ENCODE measurements around the gene CBFB.
"Not testable (repeated sequence)": the region's sequence is repeated elsewhere in the genome, so short reads cannot be mapped to it uniquely, and the experiment has no call there.

CBFB gene

DNA sequence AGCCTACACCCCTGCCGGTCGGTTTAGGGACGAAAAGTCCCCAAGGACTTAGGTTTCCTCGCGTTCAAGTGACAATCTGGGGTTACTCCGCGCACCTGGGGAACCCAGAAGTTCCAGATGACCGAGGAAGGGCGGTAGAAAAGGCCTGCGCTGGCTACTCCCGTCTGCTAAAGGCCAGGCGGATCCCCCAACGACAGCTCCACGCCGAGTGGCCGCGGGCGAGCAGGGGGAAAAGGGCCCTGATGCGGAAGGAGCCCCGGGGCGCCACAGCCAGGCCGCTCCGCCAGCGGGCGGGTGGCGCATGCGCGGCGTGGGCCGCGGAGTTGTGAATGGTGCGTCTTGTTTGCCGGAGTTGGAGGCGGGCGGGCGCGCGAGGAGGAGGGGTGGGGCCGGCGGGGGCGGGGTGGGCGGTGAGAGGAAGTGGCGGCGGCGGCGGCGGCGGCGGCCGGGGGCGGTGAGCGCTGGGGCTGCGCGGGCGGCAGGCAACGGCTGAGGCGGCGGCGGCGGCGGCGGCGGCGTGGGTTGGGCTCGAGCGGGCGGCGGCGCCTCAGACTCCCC lies at the start of gene CBFB:
CBFB (plus strand) TSS at position 454 of the 558 bp plus-strand sequence. CDS start 259 bp downstream, outside the sequence.
- peak; percentile 86 for DNase-seq

DNA sequence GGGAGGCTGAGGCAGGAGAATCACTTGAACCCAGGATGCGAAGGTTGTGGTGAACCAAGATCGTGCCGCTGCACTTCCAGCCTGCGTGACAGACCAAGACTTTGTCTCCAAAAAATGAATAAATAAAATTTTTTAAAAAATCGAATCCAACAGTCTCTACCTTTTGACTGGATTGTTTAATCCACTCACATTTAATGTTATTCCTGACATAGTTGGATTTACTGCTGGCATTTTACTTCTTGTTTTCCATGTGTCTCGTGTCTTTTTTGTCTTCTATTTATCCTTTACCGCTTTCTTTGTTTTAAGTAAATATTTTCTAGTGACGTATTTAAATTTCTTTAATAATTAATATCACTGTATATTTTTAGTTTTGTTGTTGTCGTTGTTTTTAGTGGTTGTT lies 45.9 kb upstream of the CBFB start:
- no peak for DNase-seq

DNA sequence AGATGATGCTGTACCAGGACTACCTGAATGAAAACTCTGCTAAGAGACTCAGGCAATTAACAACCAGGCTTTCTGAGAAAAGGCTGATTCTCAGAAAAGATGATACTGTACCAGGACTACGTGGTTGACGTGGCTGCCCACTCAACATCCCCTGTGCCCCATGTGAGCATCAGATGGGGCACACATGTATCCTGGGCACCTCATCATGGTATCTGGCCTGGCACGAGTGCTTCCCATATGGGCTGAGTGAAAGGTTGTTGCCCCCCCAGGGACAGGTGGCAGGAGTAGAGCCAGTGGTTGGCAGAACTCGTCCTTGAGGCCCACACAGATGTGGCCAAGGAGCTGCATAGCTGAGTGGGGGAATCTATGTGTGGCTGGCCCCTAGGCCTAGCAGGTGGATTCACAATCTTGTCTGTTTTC lies 44.0 kb upstream of the CBFB start:
- DNase-seq, result no peak

DNA sequence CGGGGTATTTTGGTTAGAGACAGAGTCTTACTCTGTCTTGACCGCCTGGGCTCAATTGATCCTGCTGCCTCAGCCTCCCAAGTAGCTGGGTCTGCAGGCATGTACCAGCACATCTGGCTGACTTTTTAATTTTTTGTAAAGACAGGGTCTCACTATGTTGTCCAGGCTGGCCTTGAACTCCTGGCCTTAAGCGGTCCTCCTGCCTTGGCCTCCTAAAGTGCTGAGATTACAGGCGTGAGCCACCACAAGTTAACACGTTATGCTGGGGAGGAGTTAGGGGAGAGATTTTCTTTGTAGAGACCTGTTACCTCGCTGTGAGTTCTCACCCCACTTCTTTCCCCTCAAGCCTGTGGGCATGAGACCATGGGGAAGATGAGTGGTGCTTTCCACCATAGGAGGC lies 42.4 kb upstream of the CBFB start:
- no peak for DNase-seq

DNA sequence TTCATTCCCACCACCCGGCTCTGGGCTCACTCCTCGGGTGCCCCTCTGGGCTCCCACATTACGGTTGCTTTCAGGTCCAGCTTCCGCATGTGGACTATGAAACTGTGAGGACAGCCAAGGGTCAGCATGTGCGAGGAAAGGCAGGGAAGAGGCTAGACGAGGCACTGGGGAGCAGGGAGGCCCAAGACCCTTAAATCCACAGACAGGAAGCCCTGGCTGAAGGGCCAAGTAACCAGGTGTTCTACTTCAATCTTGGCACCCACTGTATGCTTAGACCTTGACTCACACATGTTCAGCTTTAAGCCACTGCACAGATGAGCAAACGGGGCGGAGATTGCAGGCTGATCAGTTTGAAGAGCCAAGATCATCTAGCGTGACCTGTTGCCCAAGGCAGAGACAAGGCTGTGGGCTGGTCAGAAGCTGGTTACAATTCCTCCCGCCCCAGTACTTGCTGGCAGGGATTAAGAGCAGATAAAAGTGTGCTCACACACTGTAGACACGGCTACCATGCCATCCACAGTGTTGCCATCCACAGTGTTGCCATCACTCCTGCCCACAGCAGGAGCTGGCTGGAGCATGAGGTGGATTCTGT lies 40.7 kb upstream of the CBFB start, which contains the start of gene CES4A:
CES4A (plus strand) TSS at position 393 of the 592 bp plus-strand sequence; CDS start at position 577, 184 bp downstream.
- DNase-seq, result no peak

DNA sequence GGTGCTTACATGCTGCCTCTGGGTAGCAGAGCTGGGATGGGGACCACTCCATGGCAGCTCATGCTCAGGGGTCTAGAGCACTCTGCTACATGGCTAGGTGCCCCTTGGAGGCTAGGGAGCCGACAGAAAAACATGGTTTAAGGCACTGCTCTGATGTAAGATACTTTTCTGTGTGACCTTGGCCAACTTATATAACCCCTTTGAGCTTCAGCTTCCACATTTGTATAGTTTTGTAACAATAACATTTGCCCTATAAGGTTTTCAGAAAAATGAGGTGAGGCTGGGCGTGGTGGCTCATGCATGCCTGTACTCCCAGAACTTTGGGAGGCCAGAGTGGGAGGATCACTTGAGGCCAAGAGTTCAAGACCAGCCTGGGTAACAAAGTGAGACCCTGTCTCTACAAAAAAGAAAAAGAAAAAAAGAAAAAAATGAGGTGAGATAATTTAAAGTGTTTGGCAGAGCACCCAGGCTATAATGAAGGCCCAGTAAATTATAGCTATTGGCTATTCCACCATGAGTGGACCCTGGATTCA lies 37.3 kb upstream of the CBFB start:
- no peak for DNase-seq

DNA sequence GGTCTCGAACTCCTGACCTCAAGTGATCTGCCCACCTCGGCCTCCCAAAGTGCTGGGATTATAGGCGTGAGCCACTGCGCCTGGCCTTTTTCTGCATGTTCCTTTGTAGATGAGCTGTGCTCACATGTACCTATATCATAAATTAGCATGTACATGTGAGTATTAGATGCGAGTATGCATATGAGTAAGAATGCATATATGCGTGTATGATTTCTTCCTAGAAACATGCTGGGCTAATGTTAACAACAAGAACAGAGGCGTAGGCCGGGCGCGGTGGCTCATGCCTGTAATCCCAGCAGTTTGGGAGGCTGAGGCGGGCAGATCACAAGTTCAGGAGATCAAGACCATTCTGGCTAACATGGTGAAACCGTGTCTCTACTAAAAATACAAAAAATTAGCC lies 35.4 kb upstream of the CBFB start:
- not testable (repeated sequence) for DNase-seq

DNA sequence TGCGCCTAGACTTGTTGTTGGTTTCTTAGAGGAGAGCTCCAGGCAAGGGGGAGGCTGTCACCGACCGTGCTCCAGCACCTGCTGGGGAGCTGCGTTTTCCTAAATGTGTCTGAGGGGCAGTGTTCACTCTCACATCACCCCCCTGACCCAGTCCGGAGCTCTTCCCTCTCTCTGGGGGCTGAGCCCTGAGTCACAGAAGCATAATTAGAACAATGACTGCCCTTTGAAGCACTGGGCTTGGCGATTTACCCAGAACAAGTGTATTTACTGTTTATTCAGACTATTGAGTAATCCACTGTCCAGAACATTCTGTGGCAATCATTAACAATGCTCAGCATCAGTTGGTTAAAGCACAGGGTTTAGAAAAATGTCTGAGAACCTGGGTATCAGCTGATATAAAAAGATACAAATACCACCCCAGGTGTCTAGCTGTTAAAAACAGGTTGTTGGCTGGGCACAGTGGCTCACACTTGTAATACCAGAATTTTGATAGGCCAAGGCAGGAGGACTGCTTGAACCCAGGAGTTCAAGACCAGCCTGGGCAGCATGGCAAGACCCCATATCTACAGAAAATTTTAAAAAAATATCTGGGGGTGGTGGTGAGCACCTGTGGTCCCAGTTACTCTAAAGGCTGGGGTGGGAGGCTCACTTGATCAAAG lies 32.5 kb upstream of the CBFB start:
- no peak for DNase-seq

DNA sequence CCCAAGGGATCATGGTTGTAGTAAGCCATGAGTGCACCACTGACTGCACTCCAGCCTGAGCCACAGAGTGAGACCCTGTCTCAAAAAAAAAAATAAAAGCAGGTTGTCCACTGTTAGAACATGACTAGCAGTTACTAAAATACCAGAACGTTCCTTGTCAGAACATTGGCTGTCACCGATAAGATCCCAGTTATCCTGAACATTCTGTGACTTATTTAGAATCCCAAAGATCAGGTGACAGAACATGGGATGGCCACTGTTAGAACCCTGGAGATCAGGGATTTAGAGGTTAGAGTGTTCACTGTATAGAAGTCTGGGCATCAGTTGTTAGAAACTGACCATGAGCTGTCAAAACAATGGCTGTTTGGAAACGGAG lies 32.0 kb upstream of the CBFB start:
- DNase-seq, result no peak

DNA sequence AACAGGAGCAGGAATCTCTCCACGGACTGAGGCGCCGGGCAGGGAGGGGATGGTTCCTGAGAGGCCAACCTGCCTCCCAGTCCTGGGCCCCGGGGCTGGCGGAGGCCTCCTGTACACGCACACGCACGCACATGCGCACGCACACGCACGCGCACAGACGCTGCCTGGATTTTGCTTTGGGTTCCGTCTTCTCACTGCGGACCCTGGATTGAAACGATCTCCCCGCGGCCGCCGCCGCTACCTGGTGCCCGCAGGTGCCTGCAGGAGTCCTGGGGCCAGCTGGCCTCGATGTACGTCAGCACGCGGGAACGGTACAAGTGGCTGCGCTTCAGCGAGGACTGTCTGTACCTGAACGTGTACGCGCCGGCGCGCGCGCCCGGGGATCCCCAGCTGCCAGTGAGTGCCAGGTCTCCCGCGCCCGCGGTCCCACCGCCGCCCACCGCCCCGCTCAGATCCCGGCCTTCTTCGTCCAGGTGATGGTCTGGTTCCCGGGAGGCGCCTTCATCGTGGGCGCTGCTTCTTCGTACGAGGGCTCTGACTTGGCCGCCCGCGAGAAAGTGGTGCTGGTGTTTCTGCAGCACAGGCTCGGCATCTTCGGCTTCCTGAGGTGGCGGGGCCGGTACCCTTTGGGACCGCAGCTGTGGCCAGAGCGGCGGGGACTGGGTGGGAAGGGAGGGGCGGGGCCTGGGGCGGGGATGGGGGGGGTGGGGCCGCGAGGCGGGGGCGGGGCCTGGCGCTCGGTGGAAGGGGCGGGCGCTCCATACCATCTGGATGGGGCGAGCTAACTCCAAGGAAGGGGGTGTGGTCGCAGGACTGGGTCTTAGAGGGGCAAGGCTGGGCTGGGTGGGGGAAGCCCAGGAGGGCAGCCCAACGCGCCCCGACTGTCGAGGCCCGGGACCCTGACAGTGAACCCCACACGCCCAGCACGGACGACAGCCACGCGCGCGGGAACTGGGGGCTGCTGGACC lies 28.3 kb upstream of the CBFB start:
- peak; percentile 24 for DNase-seq

DNA sequence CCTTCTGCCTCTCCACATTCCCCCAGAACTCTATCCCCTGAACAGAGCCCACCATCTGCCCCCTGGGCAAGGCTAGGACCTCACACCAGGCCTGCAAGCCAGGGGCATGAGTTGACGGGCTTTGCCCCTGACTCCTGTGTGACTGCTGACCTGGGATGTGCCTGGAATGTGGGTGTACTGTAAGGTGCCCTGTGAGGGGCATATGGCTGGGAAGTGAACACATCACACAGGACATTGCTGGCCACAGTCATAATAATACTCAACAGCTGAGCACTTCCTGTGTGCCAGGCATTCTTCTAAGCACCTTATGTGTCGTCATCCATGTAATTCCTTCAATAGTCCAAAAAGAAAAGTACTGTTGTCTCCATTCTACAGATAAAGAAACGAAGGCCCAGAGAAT lies 27.2 kb upstream of the CBFB start:
- DNase-seq, result no peak

DNA sequence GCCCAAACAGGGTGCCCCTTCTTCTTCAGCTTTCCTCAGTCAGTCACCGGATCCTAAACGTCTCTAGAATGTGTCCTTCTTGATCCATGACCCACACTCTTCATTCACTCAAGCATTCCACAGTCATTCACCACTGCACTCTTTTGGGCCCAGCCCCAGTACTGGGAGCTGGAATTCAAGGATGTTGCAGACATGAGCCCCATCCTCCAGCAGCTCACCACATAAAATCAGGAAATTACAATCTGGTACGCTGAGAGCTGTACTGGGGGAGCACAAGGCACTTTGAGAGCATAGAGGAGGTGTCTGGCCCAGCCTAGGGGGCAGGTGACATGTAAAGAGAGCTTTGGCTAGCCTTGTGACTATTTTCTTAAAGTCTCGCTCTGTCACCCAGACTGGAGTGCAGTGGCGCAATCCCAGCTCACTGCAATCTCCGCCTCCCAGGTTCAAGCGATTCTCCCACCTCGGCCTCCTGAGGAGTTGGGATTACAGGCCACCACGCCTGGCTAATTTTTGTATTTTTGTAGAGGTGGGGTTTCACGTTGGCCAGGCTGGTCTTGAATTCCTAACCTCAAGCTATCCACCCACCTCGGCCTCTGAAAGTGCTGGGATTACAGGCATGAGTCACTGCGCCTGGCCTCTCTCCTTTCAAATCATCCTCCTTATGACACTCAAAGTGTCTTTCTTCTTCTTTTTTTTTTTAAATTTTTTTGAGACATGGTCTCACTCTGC lies 21.9 kb upstream of the CBFB start:
- DNase-seq, result no peak

DNA sequence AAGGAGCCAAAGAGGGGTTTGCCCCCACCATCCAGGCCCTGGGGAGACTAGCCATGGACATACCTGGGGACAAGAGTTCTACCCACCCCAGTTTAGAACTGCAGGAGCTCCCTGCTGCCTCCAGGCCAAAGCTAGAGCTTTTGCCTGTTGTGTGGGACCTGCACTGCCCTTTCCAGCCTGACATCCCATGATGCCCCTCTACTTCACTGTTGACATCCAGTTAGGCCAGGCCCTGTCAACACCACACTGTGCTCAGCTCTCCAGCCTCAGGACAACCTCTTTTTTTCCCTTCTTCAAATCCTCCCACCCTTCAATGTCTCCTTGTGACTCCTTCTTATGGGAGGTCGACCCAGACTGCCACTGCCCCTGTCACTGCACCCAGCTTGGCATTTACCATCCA lies 19.8 kb upstream of the CBFB start:
- DNase-seq, result no peak

DNA sequence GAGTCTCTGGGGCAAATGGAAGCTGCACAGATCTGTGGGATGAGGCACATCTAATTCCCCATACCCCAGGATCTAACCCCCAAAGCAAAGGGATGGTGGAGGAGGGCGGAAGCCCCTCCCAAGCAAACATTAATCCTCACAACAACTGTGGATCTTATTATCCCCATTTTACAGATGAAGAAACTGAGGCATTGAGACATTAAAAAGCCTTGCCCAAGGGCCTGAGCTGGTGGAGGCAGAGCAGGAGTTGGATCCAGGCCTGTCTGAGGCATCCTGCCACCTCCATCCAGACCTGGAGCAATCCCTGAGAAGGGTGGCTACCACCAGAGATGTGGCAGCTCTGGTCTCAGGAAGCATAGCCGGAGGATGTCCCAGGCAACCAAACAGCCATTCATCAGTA lies 17.7 kb upstream of the CBFB start:
- no peak for DNase-seq

DNA sequence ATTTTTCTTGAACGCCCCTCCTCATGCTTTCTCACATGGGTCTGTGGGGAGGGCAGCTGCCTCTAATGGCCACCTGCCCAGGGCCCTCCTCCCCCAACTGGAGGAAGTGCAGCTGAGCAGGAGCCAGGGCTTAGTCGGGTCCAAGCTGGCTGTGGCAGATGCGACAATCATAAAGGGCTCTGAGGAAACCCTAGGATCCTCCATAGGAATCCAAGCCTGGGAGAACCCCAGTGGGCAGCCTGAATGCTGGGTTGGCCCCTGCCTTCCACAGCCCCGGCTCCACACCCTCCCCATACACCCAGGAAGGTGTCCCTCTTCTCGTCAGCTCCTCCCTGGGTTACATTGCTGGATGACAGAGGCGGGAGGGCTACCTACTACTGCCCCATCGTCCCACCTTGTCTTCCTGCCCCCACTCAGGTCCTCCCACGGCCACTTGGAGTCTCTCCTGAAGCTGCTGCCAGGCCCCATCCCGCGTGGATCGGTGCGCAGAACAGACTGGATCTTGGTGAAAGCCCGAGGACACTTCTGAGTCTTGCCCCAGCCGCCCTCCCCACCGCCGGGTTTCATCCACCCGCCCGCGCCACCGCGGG lies 15.6 kb upstream of the CBFB start:
- no peak for DNase-seq

DNA sequence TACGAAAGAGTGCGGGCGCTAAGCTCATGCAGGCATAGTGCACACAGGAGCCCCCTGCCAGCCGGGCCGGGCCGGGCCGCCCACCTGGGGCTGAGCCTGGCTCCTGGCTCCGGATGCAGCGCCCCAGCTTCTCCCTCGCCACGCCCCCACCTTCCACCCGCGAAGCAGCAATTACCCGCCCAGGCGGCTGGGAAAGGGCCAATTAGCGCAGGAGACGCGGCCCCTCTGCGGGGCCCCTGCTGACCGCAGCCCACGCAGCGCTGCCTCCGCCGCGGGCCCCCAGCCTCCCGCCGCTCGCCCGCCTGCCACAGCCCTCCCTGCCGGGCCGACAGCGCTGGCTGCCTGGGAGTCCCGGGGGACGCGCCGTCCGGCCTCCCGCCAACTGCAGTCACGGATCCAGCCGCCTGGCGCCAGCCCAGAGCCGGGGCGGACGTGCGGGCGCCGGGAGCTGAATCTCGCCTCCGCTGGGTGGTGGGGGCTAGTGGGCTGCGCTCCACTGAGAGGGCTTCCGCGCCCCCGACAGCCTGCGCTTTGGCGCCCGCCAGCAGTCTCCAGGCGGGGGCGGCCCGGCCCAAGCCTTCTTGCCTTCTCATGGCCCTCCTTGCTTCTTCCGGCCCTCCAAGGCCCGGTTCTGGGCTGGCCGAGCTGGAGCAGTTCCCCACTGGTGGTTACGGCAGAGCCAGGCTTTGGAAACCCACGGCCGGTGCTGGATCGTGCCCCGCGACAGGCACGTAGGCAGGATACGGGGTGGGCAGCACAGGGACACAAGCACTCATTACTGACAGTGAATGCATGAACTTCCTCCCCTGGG lies 14.9 kb upstream of the CBFB start:
- no peak for DNase-seq

DNA sequence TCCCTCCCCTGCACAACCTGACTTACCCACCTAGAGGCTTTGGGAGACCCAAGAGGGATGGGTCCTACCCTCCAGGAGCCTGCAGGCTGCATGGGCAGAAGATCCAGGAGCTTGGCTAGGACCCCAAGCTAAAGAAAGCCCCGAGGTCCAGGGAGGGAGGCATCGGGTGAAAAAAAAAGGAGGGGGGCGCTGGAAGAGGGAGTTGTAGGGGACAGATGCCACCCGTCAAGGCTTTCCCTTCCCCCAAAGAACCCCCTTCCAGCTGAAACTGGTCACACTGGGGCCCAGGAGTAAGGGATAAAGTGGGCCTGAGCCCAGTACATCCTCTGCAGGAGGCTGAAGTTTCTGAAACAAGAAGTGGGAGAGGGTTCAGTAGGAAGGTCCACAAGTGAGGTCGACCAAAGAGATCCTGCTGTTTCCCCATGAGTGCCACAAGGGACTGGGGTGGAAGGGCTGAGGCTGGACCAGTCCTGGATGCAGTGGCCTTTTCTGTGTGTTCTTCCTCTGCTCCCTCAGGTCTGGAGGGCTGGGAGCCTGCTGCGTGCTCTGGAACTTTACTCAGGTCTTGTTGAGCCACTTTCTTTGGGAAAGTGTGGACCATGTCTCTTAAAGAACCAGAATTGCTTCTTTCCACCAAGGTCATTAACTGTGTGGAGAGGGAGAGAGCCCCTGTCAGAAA lies 14.2 kb upstream of the CBFB start:
- DNase-seq, result no peak

DNA sequence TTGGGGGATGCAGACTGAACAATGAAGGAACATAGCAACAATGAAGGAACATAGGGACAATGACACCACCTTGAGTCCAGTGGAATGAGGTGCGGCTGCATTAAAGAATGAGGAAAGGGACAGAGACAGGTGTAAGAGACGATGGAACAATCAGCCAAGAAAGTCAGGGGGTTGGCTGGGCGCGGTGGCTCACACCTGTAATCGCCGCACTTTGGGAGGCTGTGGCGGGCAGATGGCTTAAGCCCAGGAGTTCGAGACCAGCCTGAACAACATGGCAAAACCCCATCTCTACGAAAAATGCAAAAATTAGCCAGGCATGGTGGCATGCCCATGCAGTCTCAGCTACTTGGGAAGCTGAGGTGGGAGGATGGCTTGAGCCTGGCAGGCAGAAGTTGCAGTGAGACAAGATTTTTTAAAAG lies 13.6 kb upstream of the CBFB start:
- DNase-seq, result no peak

DNA sequence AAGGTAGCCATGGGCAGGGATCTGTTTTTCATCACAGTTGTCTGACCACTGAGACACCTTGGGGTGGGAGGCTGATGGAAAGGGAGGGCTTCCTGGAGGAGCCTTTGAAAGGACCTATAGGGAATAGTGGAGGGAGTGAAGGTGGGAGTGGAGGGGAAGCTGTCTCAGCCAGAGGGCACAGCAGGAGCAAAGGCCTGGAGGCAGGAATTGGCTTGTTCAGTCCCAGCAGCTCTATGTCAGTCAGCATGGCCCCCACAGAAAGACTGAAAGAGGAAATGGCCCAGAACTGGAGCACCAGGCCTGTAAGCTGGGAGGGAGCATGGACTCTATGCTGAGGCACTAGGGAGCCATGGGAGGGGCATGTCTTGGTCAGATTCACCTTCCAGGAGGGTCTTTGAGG lies 12.8 kb upstream of the CBFB start:
- no peak for DNase-seq

DNA sequence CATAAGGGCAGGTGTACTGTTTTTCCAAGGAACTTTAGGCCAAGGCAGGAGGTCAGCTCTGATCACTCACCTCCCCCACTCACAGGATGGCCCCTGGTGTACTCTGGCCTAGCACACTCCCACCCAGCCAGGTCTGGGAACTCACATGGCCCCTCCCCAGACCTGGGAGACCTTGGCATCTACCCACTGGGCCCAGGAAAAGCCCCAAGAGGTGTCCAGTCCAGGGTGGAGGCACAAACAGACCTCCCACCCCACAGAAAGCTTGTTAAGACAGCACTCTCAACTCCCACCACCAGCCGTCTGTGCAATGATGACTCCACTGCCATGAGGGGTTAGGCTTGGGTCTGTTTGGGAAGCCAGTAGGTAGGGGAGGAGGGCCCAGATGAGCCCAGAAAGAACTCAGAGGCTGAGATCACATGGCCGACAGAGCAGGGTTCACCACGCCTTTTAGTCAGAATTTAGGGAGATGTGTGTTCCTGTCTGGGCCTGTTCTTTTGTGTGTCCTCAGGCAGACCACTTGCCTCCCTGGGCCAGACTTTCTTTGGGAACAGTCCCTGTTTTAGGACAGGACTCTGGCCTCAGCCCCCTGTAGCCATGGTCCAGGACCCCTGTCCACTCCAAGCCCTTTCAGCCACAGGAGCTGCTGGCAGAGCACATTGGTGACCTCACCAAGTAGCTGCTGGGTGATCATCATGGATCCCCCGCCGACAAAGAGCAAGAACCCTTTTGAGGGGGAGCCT lies 12.1 kb upstream of the CBFB start:
- no peak for DNase-seq
